IPS-15b (cell line): ENCODE data around the gene IL17RB.

Experiments
- H3K27me3 ChIP-seq: one replicate; pipeline ENCODE4 v1.6.1; 2013; ENCODE audit warnings: low read length; ENCODE audit not compliant: control insufficient read depth, insufficient read depth
- H3K36me3 ChIP-seq: one replicate; pipeline ENCODE4 v1.6.1; 2013; ENCODE audit warnings: low read length; ENCODE audit not compliant: control insufficient read depth, insufficient read depth
- H3K4me1 ChIP-seq: one replicate; pipeline ENCODE4 v1.6.1; 2013; ENCODE audit warnings: mild to moderate bottlenecking, low read length; ENCODE audit not compliant: control insufficient read depth, insufficient read depth
- H3K4me3 ChIP-seq: one replicate; pipeline ENCODE4 v1.5.1; 2013; ENCODE audit warnings: low read depth, low read length
- H3K9ac ChIP-seq: one replicate; pipeline ENCODE4 v1.6.1; 2013; ENCODE audit warnings: low read depth, mild to moderate bottlenecking, low read length
- H3K9me3 ChIP-seq: one replicate; pipeline ENCODE4 v1.6.1; 2013; ENCODE audit warnings: mild to moderate bottlenecking, low read length; ENCODE audit not compliant: control insufficient read depth, insufficient read depth

The IL17RB gene

DNA sequence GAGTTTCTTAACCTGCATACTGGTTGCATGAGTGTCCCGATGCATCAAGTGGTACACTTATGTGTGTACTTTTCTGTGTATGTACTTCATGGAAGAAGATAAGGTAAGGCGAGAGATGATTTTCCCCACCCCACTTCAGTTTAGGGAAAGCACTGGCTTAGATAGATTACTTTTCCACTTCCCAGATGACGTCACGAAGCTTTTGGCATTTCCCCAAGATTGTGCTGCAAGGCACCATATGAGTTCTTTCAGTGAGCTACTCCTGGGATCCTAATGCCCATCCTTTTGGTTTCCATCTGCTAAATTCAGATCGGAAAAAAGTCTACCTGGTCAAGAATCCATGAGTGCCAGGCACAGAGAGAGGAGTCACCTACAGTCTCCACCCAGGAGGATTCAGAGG is 4.5 kb downstream of the IL17RB start:
- Histone ChIP-seq H3K27me3 (peaks cover 15% of the 10 kb centered on the region), H3K4me1 (no peaks in the 10 kb centered on the region), H3K9me3 (no peaks in the 10 kb centered on the region), H3K9ac (no peak overlapping the region), H3K4me3 (no peak overlapping the region), H3K36me3 (no peaks in the 10 kb centered on the region)

- Histone ChIP-seq H3K9me3 (no peaks in the 10 kb centered on the region), H3K9ac (no peak overlapping the region), H3K36me3 (peaks cover 5% of the 10 kb centered on the region), H3K4me3 (no peak overlapping the region), H3K4me1 (no peaks in the 10 kb centered on the region), H3K27me3 (no peaks in the 10 kb centered on the region)
Observed at GRCh38 chr3:53856964-53857363, 10.6 kb downstream of the IL17RB start.

GRCh38 chr3:53858096-53858741 is 11.9 kb downstream of the IL17RB start:
- H3K4me1 ChIP-seq: no peaks in the 10 kb centered on the region
- H3K4me3 ChIP-seq: no peak overlapping the region
- no peaks in the 10 kb centered on the region for H3K9me3 ChIP-seq
- peaks cover 5% of the 10 kb centered on the region for H3K36me3 ChIP-seq
- H3K9ac ChIP-seq: no peak overlapping the region
- H3K27me3 ChIP-seq: no peaks in the 10 kb centered on the region

DNA sequence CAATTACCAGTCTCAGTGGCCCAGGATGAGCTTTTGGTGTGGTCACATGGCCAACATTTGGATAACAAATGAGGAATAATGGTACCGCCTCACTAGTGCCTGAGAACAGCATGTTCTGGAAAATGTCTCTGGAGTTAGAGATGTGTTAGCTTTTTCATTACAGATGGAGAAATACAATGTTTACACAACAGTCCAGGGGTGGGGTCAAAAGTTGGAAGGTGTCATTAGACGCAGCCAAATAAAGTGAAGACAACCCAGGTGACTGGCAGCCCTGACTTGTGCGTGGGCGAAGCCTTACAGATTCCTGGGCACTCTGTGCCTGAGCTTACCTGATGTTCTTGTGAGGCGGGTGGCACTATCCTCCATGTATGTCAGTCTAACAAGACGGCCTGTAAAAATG is 12.8 kb downstream of the IL17RB start:
- Histone ChIP-seq H3K9me3 (no peaks in the 10 kb centered on the region), H3K9ac (no peak overlapping the region), H3K4me1 (no peaks in the 10 kb centered on the region), H3K4me3 (no peak overlapping the region), H3K36me3 (peaks cover 5% of the 10 kb centered on the region), H3K27me3 (no peaks in the 10 kb centered on the region)

GRCh38 chr3:53860196-53860595 is 13.8 kb downstream of the IL17RB start:
- no peaks in the 10 kb centered on the region for H3K9me3 ChIP-seq
- H3K4me3 ChIP-seq: no peak overlapping the region
- H3K9ac ChIP-seq: no peak overlapping the region
- H3K27me3 ChIP-seq: no peaks in the 10 kb centered on the region
- H3K4me1 ChIP-seq: no peaks in the 10 kb centered on the region
- H3K36me3 ChIP-seq: peaks cover 5% of the 10 kb centered on the region

DNA sequence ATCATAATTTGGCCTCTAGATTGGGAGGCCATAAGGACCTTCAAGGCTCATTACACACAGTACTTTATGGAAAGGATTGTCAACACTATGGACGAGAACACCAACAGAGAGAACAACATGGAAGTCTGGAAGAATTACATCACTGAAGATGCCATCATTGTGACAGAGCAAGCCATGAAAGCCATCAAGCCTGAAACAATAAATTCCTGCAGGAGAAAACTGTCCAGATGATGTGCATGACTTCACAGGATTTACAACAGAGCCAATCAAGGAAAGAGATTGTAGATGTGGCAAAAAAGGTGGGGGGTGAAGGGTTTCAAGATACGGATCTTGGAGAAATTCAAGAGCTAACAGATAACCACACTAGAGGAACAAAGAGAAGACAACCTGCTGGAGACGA is 15.9 kb downstream of the IL17RB start:
- Histone ChIP-seq H3K36me3 (peaks cover 5% of the 10 kb centered on the region), H3K9ac (no peak overlapping the region), H3K9me3 (no peaks in the 10 kb centered on the region), H3K4me3 (no peak overlapping the region), H3K4me1 (no peaks in the 10 kb centered on the region), H3K27me3 (no peaks in the 10 kb centered on the region)

DNA sequence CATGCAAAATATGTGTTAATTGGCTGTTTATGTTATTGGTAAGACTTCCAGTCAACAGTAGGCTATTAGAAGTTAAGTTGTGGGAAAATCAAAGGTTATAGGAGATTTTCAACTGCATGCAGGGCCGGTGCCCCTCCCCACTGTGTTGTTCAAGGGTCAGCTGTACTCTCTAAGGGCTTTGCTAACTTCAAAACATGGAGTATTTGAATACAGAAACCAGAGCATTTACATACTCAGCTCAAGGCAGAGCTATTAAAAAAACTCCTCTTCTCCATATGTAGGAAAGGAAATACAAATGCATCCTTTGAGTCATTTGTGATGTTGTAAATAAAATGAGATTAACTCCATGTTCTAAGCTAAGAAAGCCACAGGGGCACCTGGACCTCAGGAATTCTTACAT is 16.8 kb downstream of the IL17RB start:
- no peaks in the 10 kb centered on the region for H3K4me1 ChIP-seq
- no peak overlapping the region for H3K9ac ChIP-seq
- H3K4me3 ChIP-seq: no peak overlapping the region
- no peaks in the 10 kb centered on the region for H3K27me3 ChIP-seq
- peaks cover 7% of the 10 kb centered on the region for H3K36me3 ChIP-seq
- no peaks in the 10 kb centered on the region for H3K9me3 ChIP-seq

GRCh38 chr3:53865732-53866499 is 19.5 kb downstream of the IL17RB start:
- Histone ChIP-seq H3K4me1 (no peaks in the 10 kb centered on the region), H3K9me3 (no peaks in the 10 kb centered on the region), H3K27me3 (no peaks in the 10 kb centered on the region), H3K36me3 (peaks cover 14% of the 10 kb centered on the region), H3K4me3 (no peak overlapping the region), H3K9ac (no peak overlapping the region)

DNA sequence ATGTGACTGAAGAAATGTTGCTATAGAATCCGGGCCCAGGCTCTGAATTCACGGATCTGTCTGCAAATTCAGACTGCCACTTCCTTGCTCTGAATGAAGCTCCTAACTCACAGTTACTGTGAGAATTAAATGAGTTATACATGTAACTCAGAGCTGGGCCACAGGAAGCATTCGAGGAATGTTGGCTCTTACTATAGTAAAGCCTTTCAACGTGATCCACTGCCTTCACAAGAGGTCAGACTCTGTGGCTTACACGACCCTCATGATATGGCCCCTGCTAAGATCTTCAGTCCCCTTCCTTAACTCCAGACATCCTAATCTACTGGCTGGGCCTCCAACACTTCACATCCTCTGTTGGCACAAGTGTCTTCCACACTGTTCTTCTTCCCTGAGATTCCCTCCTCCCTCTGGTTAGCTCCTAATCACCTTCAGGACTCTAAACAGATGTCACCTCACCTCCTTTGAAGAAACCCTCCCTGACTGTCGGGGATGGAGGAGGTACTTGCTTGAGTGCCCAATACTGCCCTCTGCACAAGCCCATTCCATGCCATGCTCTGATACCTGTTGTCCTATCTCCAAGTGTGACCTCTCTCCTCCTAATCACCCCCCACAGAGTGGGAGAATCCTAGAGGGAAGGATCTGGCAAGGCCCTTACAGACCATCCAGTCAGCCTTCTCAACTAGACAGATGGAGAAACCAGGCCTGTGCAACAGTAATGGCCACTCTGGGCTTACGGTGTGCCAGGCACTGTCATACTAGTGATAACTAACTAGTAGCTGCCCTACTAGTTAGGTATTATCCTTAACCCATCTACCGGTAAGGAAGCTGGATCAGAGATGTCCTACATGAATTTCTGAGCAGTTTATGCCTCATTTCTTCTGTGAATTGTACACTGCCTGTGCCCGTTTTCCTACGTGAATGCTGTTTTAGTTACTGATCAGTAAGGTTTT is 34.3 kb downstream of the IL17RB start:
- peaks cover 7% of the 10 kb centered on the region for H3K4me1 ChIP-seq
- peaks cover 10% of the 10 kb centered on the region for H3K36me3 ChIP-seq
- no peaks in the 10 kb centered on the region for H3K9me3 ChIP-seq
- H3K27me3 ChIP-seq: no peaks in the 10 kb centered on the region
- H3K9ac ChIP-seq: peak overlapping the region; percentile 98
- H3K4me3 ChIP-seq: peak overlapping the region; percentile 93

DNA sequence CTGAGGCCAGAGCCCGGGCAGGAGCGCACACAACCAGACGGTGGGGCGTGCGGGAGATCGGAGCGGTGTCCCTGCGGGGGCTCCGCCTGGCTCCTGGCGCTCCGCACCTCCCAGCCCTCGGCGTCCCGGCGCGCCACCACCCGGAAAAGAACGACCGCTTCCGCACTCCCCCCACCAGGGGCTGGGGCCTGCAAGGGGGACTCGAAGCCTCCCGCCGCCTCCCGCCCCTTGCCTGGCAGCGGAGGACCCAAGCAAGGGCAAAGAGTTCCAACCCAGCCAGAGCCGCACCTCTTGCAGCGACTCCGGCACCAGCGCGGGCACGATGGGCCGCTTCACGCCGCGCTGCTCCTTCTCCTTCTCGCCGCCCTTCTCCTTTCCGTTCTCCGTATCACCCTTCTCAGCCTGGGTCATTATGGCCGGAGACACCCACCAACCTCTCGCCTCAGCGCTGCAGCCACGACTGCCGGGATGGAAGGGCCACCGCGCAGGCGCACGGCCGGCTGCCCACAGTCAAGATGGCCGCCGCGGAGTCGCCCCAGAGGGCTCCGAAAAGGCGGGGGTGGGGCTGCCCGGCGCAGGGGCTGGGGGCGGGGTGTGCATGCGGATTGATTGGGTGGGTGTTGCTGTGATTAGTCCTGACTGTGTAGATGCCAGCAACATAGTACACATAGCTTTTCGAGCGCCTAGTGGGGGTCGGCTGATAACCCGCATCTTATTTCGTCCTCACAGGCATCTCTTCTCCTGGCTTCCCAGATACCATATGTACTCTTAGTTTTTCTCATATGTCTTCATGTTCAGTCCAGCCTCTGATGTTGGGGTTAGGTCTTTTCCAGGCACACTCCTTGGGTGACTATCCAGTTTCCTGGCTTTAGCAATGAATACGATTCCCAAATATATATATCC is 35.6 kb downstream of the IL17RB start, which contains the start of gene ACTR8:
Gene ACTR8, minus strand, starts transcription at position 462 of the 903 bp plus-strand sequence. Its CDS starts 51 bp downstream, at position 411.
- Histone ChIP-seq H3K9ac (peak within 1 kb of the TSS; percentile 98), H3K4me1 (peaks cover 7% of the 10 kb centered on the region), H3K36me3 (peaks cover 10% of the 10 kb centered on the region)

DNA sequence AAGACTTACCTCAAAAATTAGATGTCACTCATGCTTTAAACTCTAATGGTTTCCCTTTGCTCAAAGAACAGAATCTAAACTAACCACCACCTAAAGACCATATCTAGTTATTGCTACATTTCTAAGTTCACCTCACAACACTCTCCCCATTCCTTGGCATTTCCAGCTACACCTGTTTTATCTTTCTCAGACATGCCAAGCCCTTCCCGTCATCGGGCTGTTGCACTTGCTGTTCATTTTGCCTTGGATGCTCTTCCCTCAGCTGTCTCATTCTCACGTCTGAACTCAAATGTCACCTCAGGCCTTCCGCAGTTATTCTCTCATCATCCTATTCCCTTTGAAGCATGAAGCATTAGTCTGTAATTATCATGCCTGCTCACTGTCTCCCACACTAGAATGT is 36.6 kb downstream of the IL17RB start:
- Histone ChIP-seq H3K27me3 (no peaks in the 10 kb centered on the region), H3K4me3 (no peak overlapping the region), H3K36me3 (peaks cover 10% of the 10 kb centered on the region), H3K9me3 (no peaks in the 10 kb centered on the region), H3K9ac (no peak overlapping the region), H3K4me1 (peaks cover 7% of the 10 kb centered on the region)

More for the DNA sequence above, 35.6 kb downstream of the IL17RB start, which contains the start of gene ACTR8:
- Histone ChIP-seq H3K27me3 (no peaks in the 10 kb centered on the region), H3K9me3 (no peaks in the 10 kb centered on the region), H3K4me3 (peak within 1 kb of the TSS; percentile 93)
